ENCODE results near the gene OXCT1. TPM values are rescaled to one million over a fixed set of nuclear protein-coding genes. Genes with fewer than 3 reads are reported as not detected.

Gene OXCT1
- total RNA-seq, 2 donors from 2014 or later = 15.2 to 25.3 TPM

DNA sequence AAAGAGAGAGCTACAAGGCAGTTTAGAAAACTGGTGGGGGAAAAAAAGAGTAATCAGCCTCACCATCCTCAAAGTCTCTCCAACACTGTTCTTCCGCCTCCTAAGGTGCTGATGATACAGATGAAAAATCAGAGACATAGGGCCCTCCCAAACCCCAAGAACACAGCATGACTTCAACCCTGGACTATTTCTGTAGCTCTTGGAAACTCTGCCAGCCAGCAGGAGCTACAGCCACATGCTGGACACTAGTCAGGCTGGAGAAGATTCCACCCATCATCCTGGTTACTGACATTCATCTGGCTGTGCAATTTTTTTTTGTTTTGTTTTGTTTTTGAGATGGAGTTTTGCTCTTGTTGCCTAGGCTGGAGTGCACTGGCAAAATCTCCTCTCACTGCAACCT, 42.4 kb downstream of the OXCT1 start:
- Histone ChIP-seq H3K36me3 (no peaks in the 10 kb centered on the region), H3K27ac (no peak overlapping the region), H3K4me1 (replicated peaks) (no peaks in the 10 kb centered on the region), H3K4me3 (no peak overlapping the region), H3K9me3 (no peaks in the 10 kb centered on the region), H3K27me3 (replicated peaks; ENCODE audit: insufficient read depth) (no peaks in the 10 kb centered on the region)
- no peak for DNase-seq (ENCODE audit: low spot score)
- 100% methylated on average over 1 of the region's 1 CpG for WGBS
- no peak for TF ChIP-seq POLR2AphosphoS5 (IDR thresholded peaks at IDR 0.05)
- TF ChIP-seq POLR2A (IDR thresholded peaks at IDR 0.05) = no peak
- no peak for TF ChIP-seq CTCF (IDR thresholded peaks at IDR 0.05)
- intact Hi-C loops (cut with DNase I) = no loop called here

DNA sequence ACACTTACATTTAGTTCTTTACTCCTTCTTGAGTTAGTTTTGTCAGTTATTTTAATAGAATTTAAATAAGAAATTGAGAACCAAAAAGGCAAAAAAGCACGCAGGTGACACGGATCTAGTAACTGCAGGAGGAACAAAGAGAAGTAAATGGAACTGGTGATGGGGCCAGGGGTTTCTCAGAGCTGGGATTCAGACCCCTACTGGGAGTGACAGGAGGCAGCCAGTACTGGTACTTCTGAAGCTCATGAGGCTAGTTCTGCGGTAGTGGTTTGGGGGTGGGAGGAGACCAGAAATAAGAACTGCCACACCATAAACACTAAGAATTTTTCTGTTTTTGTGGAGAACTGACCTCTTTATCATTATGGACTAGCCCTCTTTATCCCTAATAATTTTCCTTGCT, 48.2 kb downstream of the OXCT1 start:
- WGBS = 94% methylated on average over 3 of the region's 3 CpGs
- no peak overlapping the region for H3K27ac ChIP-seq
- H3K4me3 ChIP-seq = no peak overlapping the region
- TF ChIP-seq POLR2AphosphoS5 (IDR thresholded peaks at IDR 0.05) (no peak), POLR2A (IDR thresholded peaks at IDR 0.05) (no peak), CTCF (IDR thresholded peaks at IDR 0.05) (no peak)
- H3K36me3 ChIP-seq = no peaks in the 10 kb centered on the region
- no peaks in the 10 kb centered on the region for H3K9me3 ChIP-seq
- no peak for DNase-seq (ENCODE audit: low spot score)
- H3K4me1 ChIP-seq (replicated peaks) = no peaks in the 10 kb centered on the region
- no peaks in the 10 kb centered on the region for H3K27me3 ChIP-seq (replicated peaks; ENCODE audit: insufficient read depth)
- intact Hi-C loops (cut with DNase I) = no loop called here

GRCh38 chr5:41821051-41821450, 49.2 kb downstream of the OXCT1 start:
- no peak for DNase-seq (ENCODE audit: low spot score)
- no peak overlapping the region for H3K27ac ChIP-seq
- intact Hi-C loops (cut with DNase I) = no loop called here
- no peaks in the 10 kb centered on the region for H3K36me3 ChIP-seq
- H3K4me1 ChIP-seq (replicated peaks) = no peaks in the 10 kb centered on the region
- no peak for TF ChIP-seq POLR2A (IDR thresholded peaks at IDR 0.05)
- TF ChIP-seq POLR2AphosphoS5 (IDR thresholded peaks at IDR 0.05) = no peak
- no peak for TF ChIP-seq CTCF (IDR thresholded peaks at IDR 0.05)
- H3K9me3 ChIP-seq = no peaks in the 10 kb centered on the region
- no peak overlapping the region for H3K4me3 ChIP-seq
- no peaks in the 10 kb centered on the region for H3K27me3 ChIP-seq (replicated peaks; ENCODE audit: insufficient read depth)

DNA sequence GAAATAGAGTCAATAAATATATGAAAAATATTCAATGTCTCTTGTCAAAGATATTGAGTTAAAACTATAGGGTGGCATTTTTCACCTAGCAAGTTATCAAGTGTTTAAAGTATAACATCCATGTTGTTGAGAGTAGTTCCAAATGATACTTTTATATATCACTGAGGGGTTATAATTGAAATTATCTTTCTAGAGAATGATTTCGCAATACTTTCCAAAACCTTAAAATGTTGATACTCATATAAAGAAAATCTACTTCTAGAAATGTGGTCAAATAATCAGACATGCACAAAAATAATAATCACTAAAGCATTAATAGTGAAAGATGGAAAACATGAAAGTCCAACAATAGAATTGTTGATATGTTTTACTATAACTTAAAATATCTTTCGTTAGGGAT, 50.1 kb downstream of the OXCT1 start:
- no peak for TF ChIP-seq CTCF (IDR thresholded peaks at IDR 0.05)
- no peak for TF ChIP-seq POLR2AphosphoS5 (IDR thresholded peaks at IDR 0.05)
- TF ChIP-seq POLR2A (IDR thresholded peaks at IDR 0.05) = no peak
- 97% methylated on average over 2 of the region's 2 CpGs for WGBS
- Histone ChIP-seq H3K4me1 (replicated peaks) (no peaks in the 10 kb centered on the region), H3K36me3 (no peaks in the 10 kb centered on the region), H3K27ac (no peak overlapping the region), H3K27me3 (replicated peaks; ENCODE audit: insufficient read depth) (no peaks in the 10 kb centered on the region), H3K9me3 (no peaks in the 10 kb centered on the region), H3K4me3 (no peak overlapping the region)
- intact Hi-C loops (cut with DNase I) = no loop called here
- DNase-seq (ENCODE audit: low spot score) = no peak

DNA sequence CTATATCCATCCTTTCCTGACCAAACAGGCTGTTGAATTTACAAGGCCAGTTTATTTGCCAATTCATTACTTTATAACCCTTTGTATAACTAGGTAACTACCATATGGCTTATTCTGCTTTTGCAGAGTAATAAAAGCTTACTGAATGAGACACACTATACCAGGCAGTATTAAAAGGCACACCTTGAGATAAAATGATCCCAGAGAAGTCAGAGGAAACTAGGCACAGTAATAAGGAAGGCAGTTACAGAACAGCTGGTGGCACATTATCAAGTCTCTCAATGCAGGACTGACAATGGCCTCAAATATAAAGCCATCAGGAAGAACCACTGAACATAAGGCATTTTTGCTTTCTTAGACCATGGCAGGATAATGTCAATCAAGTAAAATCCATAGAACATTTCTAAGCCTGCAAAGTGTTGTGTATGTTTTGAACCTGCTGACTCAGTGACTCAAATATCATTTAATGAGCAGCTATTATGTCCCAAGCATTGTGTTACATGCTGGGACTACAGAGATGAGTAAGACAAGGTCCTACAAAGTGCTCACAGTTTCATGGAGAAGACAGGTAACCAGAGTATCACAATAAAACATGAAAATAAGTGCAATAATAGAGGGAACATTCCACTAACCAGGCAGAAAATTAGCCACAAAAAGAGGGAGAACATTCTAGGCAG, 52.5 kb downstream of the OXCT1 start:
- no peak overlapping the region for H3K27ac ChIP-seq
- H3K27me3 ChIP-seq (replicated peaks; ENCODE audit: insufficient read depth) = no peaks in the 10 kb centered on the region
- DNase-seq (ENCODE audit: low spot score) = no peak
- no peak overlapping the region for H3K4me3 ChIP-seq
- TF ChIP-seq POLR2A (IDR thresholded peaks at IDR 0.05) (no peak), CTCF (IDR thresholded peaks at IDR 0.05) (no peak), POLR2AphosphoS5 (IDR thresholded peaks at IDR 0.05) (no peak)
- H3K4me1 ChIP-seq (replicated peaks) = no peaks in the 10 kb centered on the region
- H3K36me3 ChIP-seq = no peaks in the 10 kb centered on the region
- H3K9me3 ChIP-seq = no peaks in the 10 kb centered on the region
- intact Hi-C loops (cut with DNase I) = no loop called here

All from prostate gland (tissue), 2 donors.